ENCODE data around the gene CCDC112.

The CCDC112 gene

GRCh38 chr5:115324021-115324420 lies 27.6 kb upstream of the CCDC112 start:
- TF ChIP-seq GATA3 (IDR thresholded peaks at IDR 0.05; ENCODE audit: low read depth, low read length): no peak
- TF ChIP-seq GATA2 (IDR thresholded peaks at IDR 0.05; ENCODE audit: low read depth, low read length): no peak

DNA sequence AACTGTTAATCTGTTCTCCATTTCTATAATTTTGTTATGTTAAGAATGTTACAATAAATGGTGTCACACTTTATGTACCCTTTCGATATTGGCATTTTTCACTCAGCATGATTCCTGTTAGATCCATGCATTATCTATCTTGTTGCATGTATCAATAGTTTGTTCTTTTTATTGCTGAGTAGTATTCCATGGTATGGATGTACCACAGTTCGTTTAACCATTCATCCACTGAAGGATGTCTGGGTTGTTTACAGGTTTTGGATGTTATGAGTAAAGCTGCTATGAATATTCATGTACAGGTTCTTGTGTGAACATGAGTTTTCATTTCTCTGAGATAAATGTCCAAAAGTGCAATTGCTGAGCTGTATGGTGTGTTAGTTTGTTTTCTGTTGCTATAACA lies 26.3 kb upstream of the CCDC112 start:
- TF ChIP-seq GATA2 (IDR thresholded peaks at IDR 0.05; ENCODE audit: low read depth, low read length) (no peak), GATA3 (IDR thresholded peaks at IDR 0.05; ENCODE audit: low read depth, low read length) (no peak)

- TF ChIP-seq GATA3 (IDR thresholded peaks at IDR 0.05; ENCODE audit: low read depth, low read length): no peak
- TF ChIP-seq GATA2 (IDR thresholded peaks at IDR 0.05; ENCODE audit: low read depth, low read length): no peak
Observed at GRCh38 chr5:115321309-115321708, 24.9 kb upstream of the CCDC112 start.

- TF ChIP-seq GATA3 (IDR thresholded peaks at IDR 0.05; ENCODE audit: low read depth, low read length): no peak
Observed at GRCh38 chr5:115320515-115320914, 24.1 kb upstream of the CCDC112 start.

DNA sequence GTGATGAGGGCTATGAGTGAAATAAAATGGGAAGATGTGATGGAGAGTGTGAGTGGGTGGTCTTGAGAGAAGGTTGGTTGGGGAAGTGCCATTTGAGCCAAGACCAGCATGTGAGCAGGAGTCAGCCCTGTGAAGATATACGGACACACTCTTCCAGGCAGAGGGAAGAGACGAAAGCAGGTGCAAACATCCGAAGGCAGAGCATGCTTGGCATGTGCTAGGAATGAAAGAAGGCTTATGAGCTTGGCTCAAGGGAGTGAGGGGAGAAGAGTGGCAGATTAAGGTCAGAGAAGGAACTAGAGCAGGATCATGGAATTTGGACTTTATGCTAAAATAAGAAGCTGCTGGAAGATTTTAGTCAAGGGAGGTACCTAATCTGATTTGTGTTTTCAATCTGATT lies 23.6 kb upstream of the CCDC112 start:
- TF ChIP-seq GATA2 (IDR thresholded peaks at IDR 0.05; ENCODE audit: low read depth, low read length): no peak
- no peak for TF ChIP-seq GATA3 (IDR thresholded peaks at IDR 0.05; ENCODE audit: low read depth, low read length)

DNA sequence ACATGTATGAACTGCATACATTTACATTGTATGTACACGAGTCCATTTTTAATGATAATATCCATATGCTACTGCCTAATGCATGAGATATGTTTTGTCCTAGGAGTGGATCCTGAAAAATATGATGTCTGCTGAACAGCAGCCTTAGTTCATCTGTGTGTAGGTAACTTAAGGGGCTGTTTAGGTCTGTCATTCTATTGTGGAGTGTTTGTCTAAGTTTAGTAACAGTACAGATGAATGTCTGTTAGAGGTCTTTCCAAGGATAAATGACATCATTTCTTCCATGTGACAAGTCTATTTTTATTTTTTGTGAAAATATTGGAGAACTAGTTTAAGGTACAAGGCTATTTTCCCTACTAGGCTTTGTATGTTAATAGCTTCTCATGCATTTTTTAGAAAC lies 22.6 kb upstream of the CCDC112 start:
- TF ChIP-seq GATA3 (IDR thresholded peaks at IDR 0.05; ENCODE audit: low read depth, low read length) (no peak), GATA2 (IDR thresholded peaks at IDR 0.05; ENCODE audit: low read depth, low read length) (no peak)

DNA sequence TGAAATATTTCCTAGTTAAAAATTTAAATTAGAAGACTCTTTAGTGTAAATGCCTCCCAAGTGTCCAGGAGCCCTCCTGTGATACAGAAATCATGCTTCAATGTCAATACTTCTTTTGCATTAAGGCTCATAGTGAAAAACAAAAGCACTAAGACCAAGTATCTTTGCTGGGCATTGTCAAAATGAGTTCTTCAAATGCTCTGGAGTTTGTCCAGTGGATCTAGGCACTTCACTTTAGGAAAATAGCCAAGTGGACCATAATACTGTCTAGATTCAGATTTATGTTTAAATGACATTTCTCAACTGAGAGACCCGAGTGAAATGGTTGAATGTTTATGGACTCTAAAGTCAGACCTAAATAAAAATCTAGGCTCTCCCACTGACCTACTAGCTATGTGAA lies 21.3 kb upstream of the CCDC112 start:
- TF ChIP-seq GATA3 (IDR thresholded peaks at IDR 0.05; ENCODE audit: low read depth, low read length): no peak
- TF ChIP-seq GATA2 (IDR thresholded peaks at IDR 0.05; ENCODE audit: low read depth, low read length): no peak

- TF ChIP-seq GATA2 (IDR thresholded peaks at IDR 0.05; ENCODE audit: low read depth, low read length) (no peak), GATA3 (IDR thresholded peaks at IDR 0.05; ENCODE audit: low read depth, low read length) (no peak)
Observed at GRCh38 chr5:115317320-115317719, 20.9 kb upstream of the CCDC112 start.

DNA sequence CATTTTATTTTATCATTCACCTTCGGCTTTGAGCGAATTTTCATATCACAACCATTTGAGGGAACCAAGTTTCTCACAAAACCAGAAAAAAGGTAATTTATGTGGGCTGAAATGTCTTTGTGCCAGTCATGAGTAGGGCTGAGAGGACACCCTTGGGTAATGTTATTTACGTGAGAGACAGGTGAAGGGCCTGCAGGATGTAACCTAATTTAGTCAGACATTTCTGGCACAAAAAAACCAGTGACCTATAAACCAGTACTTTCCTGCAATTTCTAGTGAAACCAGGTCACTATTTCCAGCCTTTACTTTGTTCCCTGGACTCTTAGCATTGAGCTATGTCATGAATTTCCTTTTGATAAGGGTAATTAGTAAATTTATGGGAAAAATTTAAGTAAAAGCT lies 17.2 kb upstream of the CCDC112 start:
- TF ChIP-seq GATA2 (IDR thresholded peaks at IDR 0.05; ENCODE audit: low read depth, low read length) (no peak), GATA3 (IDR thresholded peaks at IDR 0.05; ENCODE audit: low read depth, low read length) (no peak)

GRCh38 chr5:115313052-115313451 lies 16.6 kb upstream of the CCDC112 start:
- TF ChIP-seq GATA3 (IDR thresholded peaks at IDR 0.05; ENCODE audit: low read depth, low read length) (no peak), GATA2 (IDR thresholded peaks at IDR 0.05; ENCODE audit: low read depth, low read length) (no peak)

DNA sequence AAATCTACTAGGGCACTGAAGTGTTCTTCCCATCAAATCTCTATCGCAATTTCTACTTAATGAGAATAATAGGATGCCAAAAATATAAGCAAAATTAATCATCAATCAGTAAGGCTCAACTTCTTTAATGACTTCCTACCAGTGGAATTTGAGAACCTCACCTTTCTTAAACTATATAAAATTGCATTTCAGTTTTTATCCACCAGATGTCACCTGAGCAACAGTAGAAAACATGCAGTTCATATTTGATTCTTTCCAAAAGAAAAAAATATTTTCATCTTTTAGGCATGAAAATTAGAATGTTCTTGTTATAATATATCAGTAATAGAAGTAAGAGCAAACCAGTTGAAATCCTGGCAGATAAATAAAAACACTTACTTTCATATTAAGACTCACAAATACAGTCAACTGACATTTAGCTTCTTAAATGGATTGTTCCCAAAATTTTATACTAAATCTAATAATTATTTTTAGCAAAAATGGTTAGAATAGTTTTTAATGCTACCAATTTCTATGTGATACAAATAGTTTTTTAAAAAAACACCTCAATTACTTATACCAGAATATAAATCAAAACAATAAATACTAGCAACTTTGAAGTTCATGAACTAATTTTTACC lies 13.4 kb upstream of the CCDC112 start:
- TF ChIP-seq GATA2 (IDR thresholded peaks at IDR 0.05; ENCODE audit: low read depth, low read length) (no peak), GATA3 (IDR thresholded peaks at IDR 0.05; ENCODE audit: low read depth, low read length) (no peak)

DNA sequence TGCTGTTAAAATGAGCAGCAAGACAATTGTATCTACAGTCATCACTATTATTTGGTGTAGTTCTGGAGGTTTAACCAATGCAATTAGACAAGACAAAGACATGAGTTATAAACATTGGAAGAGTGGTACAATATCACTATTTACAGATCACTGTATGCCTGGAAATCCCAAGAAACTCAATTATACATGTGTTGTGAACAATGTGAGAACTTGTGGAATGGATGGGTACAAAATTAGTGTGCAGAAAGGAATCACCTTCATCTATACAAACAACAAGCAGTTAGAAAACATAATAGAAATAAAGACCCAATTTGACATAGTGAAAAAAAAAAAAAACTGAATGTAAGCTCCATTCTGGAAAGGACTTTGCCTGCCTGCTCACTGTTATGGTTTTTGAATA lies 12.4 kb upstream of the CCDC112 start:
- no peak for TF ChIP-seq GATA2 (IDR thresholded peaks at IDR 0.05; ENCODE audit: low read depth, low read length)
- no peak for TF ChIP-seq GATA3 (IDR thresholded peaks at IDR 0.05; ENCODE audit: low read depth, low read length)

DNA sequence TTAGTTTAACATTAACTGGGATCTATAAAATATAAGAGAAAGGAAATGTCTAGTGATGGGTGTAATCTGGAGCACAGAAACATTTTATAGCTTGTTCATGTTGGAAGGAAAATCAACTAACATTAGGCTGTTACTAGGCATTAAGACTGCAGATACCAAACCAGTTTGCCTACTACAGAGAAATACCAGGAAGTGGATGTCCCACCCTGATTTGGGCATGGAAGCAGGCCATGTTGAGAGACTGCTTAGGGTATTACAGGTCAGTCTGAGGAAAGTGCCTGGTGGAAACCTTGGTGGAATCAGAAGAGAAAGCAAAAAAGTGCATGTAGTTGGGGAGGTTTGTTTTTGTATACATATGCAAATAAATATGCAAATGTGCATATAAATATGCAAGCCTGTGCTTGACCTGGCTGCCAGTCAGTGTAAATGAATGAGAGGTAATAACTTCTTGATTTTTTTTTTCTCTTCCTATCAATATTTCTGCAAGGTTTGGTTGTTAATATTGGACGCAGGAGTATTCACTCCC lies 9.6 kb upstream of the CCDC112 start:
- TF ChIP-seq GATA2 (IDR thresholded peaks at IDR 0.05; ENCODE audit: low read depth, low read length): no peak
- no peak for TF ChIP-seq GATA3 (IDR thresholded peaks at IDR 0.05; ENCODE audit: low read depth, low read length)

DNA sequence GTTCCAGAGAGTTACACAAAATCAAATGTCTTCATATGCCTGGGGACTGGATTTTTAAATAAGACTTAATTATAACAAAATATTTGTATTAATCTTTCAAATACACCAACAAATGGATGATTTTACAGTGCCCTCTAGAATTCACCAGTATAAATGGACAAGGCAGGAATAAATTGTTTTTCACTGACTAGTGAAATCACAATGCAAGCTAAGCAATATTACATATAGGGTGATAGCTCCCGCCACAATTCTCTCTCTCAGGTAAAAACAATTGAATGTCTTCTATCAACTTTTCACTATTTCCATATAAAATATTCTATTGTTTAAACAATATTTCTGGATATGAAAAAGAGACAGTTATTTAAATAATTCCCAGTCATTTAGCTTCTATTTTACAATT lies 8.0 kb upstream of the CCDC112 start:
- TF ChIP-seq GATA3 (IDR thresholded peaks at IDR 0.05; ENCODE audit: low read depth, low read length) (no peak), GATA2 (IDR thresholded peaks at IDR 0.05; ENCODE audit: low read depth, low read length) (no peak)

- TF ChIP-seq GATA3 (IDR thresholded peaks at IDR 0.05; ENCODE audit: low read depth, low read length): no peak
- no peak for TF ChIP-seq GATA2 (IDR thresholded peaks at IDR 0.05; ENCODE audit: low read depth, low read length)
Observed at GRCh38 chr5:115298811-115299210, 2.4 kb upstream of the CCDC112 start.

- no peak for TF ChIP-seq GATA2 (IDR thresholded peaks at IDR 0.05; ENCODE audit: low read depth, low read length)
- no peak for TF ChIP-seq GATA3 (IDR thresholded peaks at IDR 0.05; ENCODE audit: low read depth, low read length)
Observed at GRCh38 chr5:115297031-115297430, 577 bp upstream of the CCDC112 start.

Measured in SH-SY5Y (cell line).